ENCODE data around the gene TMEM185B.

Gene TMEM185B

GRCh38 chr2:120238728-120239487 is 15.7 kb upstream of the TMEM185B start:
- H3K9me3 ChIP-seq (replicated peaks; ENCODE audit: insufficient read depth, low read length) = no peaks in the 10 kb centered on the region
- H3K27ac ChIP-seq (ENCODE audit: low read length) = no peak overlapping the region
- H4K20me1 ChIP-seq (ENCODE audit: insufficient read depth, low read length) = no peaks in the 10 kb centered on the region
- H3K9ac ChIP-seq (ENCODE audit: low read length) = no peak overlapping the region
- H3K36me3 ChIP-seq (replicated peaks; ENCODE audit: insufficient read depth, low read length) = no peaks in the 10 kb centered on the region
- H3K79me2 ChIP-seq (ENCODE audit: low read length) = no peaks in the 10 kb centered on the region
- no peak for DNase-seq
- H3K4me2 ChIP-seq (ENCODE audit: low read depth, low read length) = no peak overlapping the region
- no peaks in the 10 kb centered on the region for H3F3A ChIP-seq (ENCODE audit: insufficient read depth, low read length)
- no peaks in the 10 kb centered on the region for H3K4me1 ChIP-seq (ENCODE audit: low read length)
- no peaks in the 10 kb centered on the region for H3K9me2 ChIP-seq (replicated peaks; ENCODE audit: insufficient read depth, low read length)
- TF ChIP-seq EZH2 (optimal IDR thresholded peaks at IDR 0.05; ENCODE audit: low read depth, low read length) = no peak
- no peak for TF ChIP-seq CTCF (IDR thresholded peaks at IDR 0.05; ENCODE audit: low read length)
- no peak for TF ChIP-seq EZH2phosphoT487 (IDR thresholded peaks at IDR 0.05; ENCODE audit: low read length)
- H3K4me3 ChIP-seq (ENCODE audit: low read length) = no peak overlapping the region
- no peaks in the 10 kb centered on the region for H3K27me3 ChIP-seq (replicated peaks; ENCODE audit: insufficient read depth, low read length)
- H2AFZ ChIP-seq (ENCODE audit: low read length) = no peak overlapping the region

GRCh38 chr2:120237491-120237902 is 14.3 kb upstream of the TMEM185B start:
- H3K4me3 ChIP-seq (ENCODE audit: low read length) = no peak overlapping the region
- no peak for DNase-seq
- H3K27ac ChIP-seq (ENCODE audit: low read length) = no peak overlapping the region
- H3K9me2 ChIP-seq (replicated peaks; ENCODE audit: insufficient read depth, low read length) = no peaks in the 10 kb centered on the region
- H2AFZ ChIP-seq (ENCODE audit: low read length) = no peak overlapping the region
- no peaks in the 10 kb centered on the region for H3K79me2 ChIP-seq (ENCODE audit: low read length)
- H3K9me3 ChIP-seq (replicated peaks; ENCODE audit: insufficient read depth, low read length) = no peaks in the 10 kb centered on the region
- H3K9ac ChIP-seq (ENCODE audit: low read length) = no peak overlapping the region
- H3K4me1 ChIP-seq (ENCODE audit: low read length) = peaks cover 4% of the 10 kb centered on the region; the same call in 1 of the 2 replicates
- H3K36me3 ChIP-seq (replicated peaks; ENCODE audit: insufficient read depth, low read length) = no peaks in the 10 kb centered on the region
- H3F3A ChIP-seq (ENCODE audit: insufficient read depth, low read length) = peaks cover 8% of the 10 kb centered on the region
- H3K27me3 ChIP-seq (replicated peaks; ENCODE audit: insufficient read depth, low read length) = no peaks in the 10 kb centered on the region
- H4K20me1 ChIP-seq (ENCODE audit: insufficient read depth, low read length) = no peaks in the 10 kb centered on the region
- TF ChIP-seq EZH2 (optimal IDR thresholded peaks at IDR 0.05; ENCODE audit: low read depth, low read length) = no peak
- TF ChIP-seq EZH2phosphoT487 (IDR thresholded peaks at IDR 0.05; ENCODE audit: low read length) = no peak
- no peak for TF ChIP-seq CTCF (IDR thresholded peaks at IDR 0.05; ENCODE audit: low read length)
- H3K4me2 ChIP-seq (ENCODE audit: low read depth, low read length) = no peak overlapping the region

GRCh38 chr2:120236791-120237190 is 13.6 kb upstream of the TMEM185B start:
- Histone ChIP-seq H3K4me3 (ENCODE audit: low read length) (no peak overlapping the region), H3F3A (ENCODE audit: insufficient read depth, low read length) (peaks cover 15% of the 10 kb centered on the region), H3K9ac (ENCODE audit: low read length) (no peak overlapping the region), H3K36me3 (replicated peaks; ENCODE audit: insufficient read depth, low read length) (no peaks in the 10 kb centered on the region), H3K27me3 (replicated peaks; ENCODE audit: insufficient read depth, low read length) (no peaks in the 10 kb centered on the region), H2AFZ (ENCODE audit: low read length) (no peak overlapping the region), H3K9me2 (replicated peaks; ENCODE audit: insufficient read depth, low read length) (no peaks in the 10 kb centered on the region), H3K79me2 (ENCODE audit: low read length) (no peaks in the 10 kb centered on the region), H3K4me1 (ENCODE audit: low read length) (peaks cover 4% of the 10 kb centered on the region; the same call in 1 of the 2 replicates), H3K27ac (ENCODE audit: low read length) (no peak overlapping the region), H3K4me2 (ENCODE audit: low read depth, low read length) (no peak overlapping the region), H4K20me1 (ENCODE audit: insufficient read depth, low read length) (no peaks in the 10 kb centered on the region), H3K9me3 (replicated peaks; ENCODE audit: insufficient read depth, low read length) (no peaks in the 10 kb centered on the region)
- no peak for TF ChIP-seq EZH2phosphoT487 (IDR thresholded peaks at IDR 0.05; ENCODE audit: low read length)
- TF ChIP-seq EZH2 (optimal IDR thresholded peaks at IDR 0.05; ENCODE audit: low read depth, low read length) = no peak
- no peak for TF ChIP-seq CTCF (IDR thresholded peaks at IDR 0.05; ENCODE audit: low read length)
- no peak for DNase-seq
